Activated naive CD8-positive, alpha-beta T cell (primary cell): Measurements from ENCODE around the gene ATRN.

Experiments used
- H3K27ac Mint-ChIP-seq: one replicate; pipeline ENCODE4 v1.8.0; 2021; ENCODE audit warnings: mixed read lengths
- H3K27me3 Mint-ChIP-seq: one replicate; pipeline ENCODE4 v1.8.0; 2021; ENCODE audit warnings: mixed read lengths
- H3K36me3 Mint-ChIP-seq: one replicate; pipeline ENCODE4 v1.8.0; 2021; ENCODE audit warnings: mixed read lengths
- H3K4me1 Mint-ChIP-seq: one replicate; pipeline ENCODE4 v1.8.0; 2021; ENCODE audit warnings: low read depth, mixed read lengths
- H3K4me3 Mint-ChIP-seq: one replicate; pipeline ENCODE4 v1.8.0; 2021; ENCODE audit warnings: mild to moderate bottlenecking, mixed read lengths
- H3K9me3 Mint-ChIP-seq: one replicate; pipeline ENCODE4 v1.8.0; 2021; ENCODE audit warnings: low read depth, mixed read lengths

ATRN gene

GRCh38 chr20:3654326-3655130, 183.7 kb downstream of the ATRN start:
- Mint-ChIP-seq H3K4me1 (no peaks in the 10 kb centered on the region), H3K27me3 (peaks cover 5% of the 10 kb centered on the region), H3K9me3 (peaks cover 4% of the 10 kb centered on the region), H3K27ac (no peak overlapping the region), H3K4me3 (no peak overlapping the region), H3K36me3 (peaks cover 6% of the 10 kb centered on the region)

GRCh38 chr20:3655131-3655405, 184.2 kb downstream of the ATRN start:
- Mint-ChIP-seq H3K9me3 (peaks cover 4% of the 10 kb centered on the region), H3K27me3 (peaks cover 5% of the 10 kb centered on the region), H3K4me1 (peaks cover 1% of the 10 kb centered on the region), H3K36me3 (peaks cover 6% of the 10 kb centered on the region), H3K27ac (no peak overlapping the region), H3K4me3 (no peak overlapping the region)

- Mint-ChIP-seq H3K36me3 (no peaks in the 10 kb centered on the region), H3K4me1 (peaks cover 2% of the 10 kb centered on the region), H3K9me3 (peaks cover 4% of the 10 kb centered on the region), H3K27me3 (peaks cover 17% of the 10 kb centered on the region), H3K4me3 (no peak overlapping the region), H3K27ac (no peak overlapping the region)
These were observed 187.3 kb downstream of the ATRN start for GRCh38 chr20:3658019-3658715.

- Mint-ChIP-seq H3K36me3 (no peaks in the 10 kb centered on the region), H3K27me3 (peaks cover 17% of the 10 kb centered on the region), H3K4me3 (no peak overlapping the region), H3K4me1 (peaks cover 2% of the 10 kb centered on the region), H3K9me3 (peaks cover under 1% of the 10 kb centered on the region), H3K27ac (no peak overlapping the region)
These were observed 188.1 kb downstream of the ATRN start for GRCh38 chr20:3658716-3659491.

- Mint-ChIP-seq H3K4me3 (no peak overlapping the region), H3K36me3 (no peaks in the 10 kb centered on the region), H3K4me1 (peaks cover 2% of the 10 kb centered on the region), H3K27me3 (peaks cover 17% of the 10 kb centered on the region), H3K27ac (no peak overlapping the region), H3K9me3 (no peaks in the 10 kb centered on the region)
These were observed 188.9 kb downstream of the ATRN start for GRCh38 chr20:3659492-3660261.

- no peak overlapping the region for H3K4me3 Mint-ChIP-seq
These were observed 189.6 kb downstream of the ATRN start for GRCh38 chr20:3660262-3661059.

GRCh38 chr20:3661060-3661813, 190.4 kb downstream of the ATRN start:
- Mint-ChIP-seq H3K36me3 (no peaks in the 10 kb centered on the region), H3K27me3 (peaks cover 17% of the 10 kb centered on the region), H3K4me3 (no peak overlapping the region), H3K9me3 (no peaks in the 10 kb centered on the region), H3K4me1 (peaks cover 17% of the 10 kb centered on the region), H3K27ac (no peak overlapping the region)

More at GRCh38 chr20:3660262-3661059, 189.6 kb downstream of the ATRN start:
- Mint-ChIP-seq H3K27ac (no peak overlapping the region), H3K9me3 (no peaks in the 10 kb centered on the region), H3K27me3 (peaks cover 17% of the 10 kb centered on the region), H3K36me3 (no peaks in the 10 kb centered on the region), H3K4me1 (peaks cover 9% of the 10 kb centered on the region)

GRCh38 chr20:3661814-3662665, 191.2 kb downstream of the ATRN start:
- Mint-ChIP-seq H3K9me3 (no peaks in the 10 kb centered on the region), H3K4me3 (no peak overlapping the region), H3K36me3 (no peaks in the 10 kb centered on the region), H3K27me3 (peaks cover 17% of the 10 kb centered on the region), H3K4me1 (peaks cover 22% of the 10 kb centered on the region), H3K27ac (no peak overlapping the region)

GRCh38 chr20:3663031-3663701, 192.3 kb downstream of the ATRN start, which contains the start of gene GFRA4:
GFRA4 (minus strand) TSS chr20:3663399; CDS start chr20:3663399, 0 bp downstream.
- peaks cover 17% of the 10 kb centered on the region for H3K27me3 Mint-ChIP-seq

GRCh38 chr20:3663858-3664257, 193.0 kb downstream of the ATRN start:
- Mint-ChIP-seq H3K4me1 (peaks cover 26% of the 10 kb centered on the region), H3K27ac (no peak overlapping the region), H3K4me3 (no peak overlapping the region), H3K36me3 (no peaks in the 10 kb centered on the region), H3K9me3 (no peaks in the 10 kb centered on the region), H3K27me3 (peaks cover 15% of the 10 kb centered on the region)

More at GRCh38 chr20:3663031-3663701, 192.3 kb downstream of the ATRN start, which contains the start of gene GFRA4:
- no peaks in the 10 kb centered on the region for H3K36me3 Mint-ChIP-seq
- no peak within 1 kb of the TSS for H3K27ac Mint-ChIP-seq
- no peaks in the 10 kb centered on the region for H3K9me3 Mint-ChIP-seq
- H3K4me1 Mint-ChIP-seq, result peaks cover 26% of the 10 kb centered on the region
- H3K4me3 Mint-ChIP-seq, result no peak within 1 kb of the TSS

- H3K9me3 Mint-ChIP-seq, result no peaks in the 10 kb centered on the region
- H3K27ac Mint-ChIP-seq, result no peak overlapping the region
- H3K4me3 Mint-ChIP-seq, result no peak overlapping the region
- peaks cover 17% of the 10 kb centered on the region for H3K27me3 Mint-ChIP-seq
- peaks cover 26% of the 10 kb centered on the region for H3K4me1 Mint-ChIP-seq
- H3K36me3 Mint-ChIP-seq, result no peaks in the 10 kb centered on the region
These were observed 196.7 kb downstream of the ATRN start for GRCh38 chr20:3667434-3668037.
